K562 (cell line): ENCODE results near the gene RPS15A. TPM values are rescaled to one million over a fixed set of nuclear protein-coding genes. Genes with fewer than 3 reads are reported as not detected.

Experiments
- CBX5 ChIP-seq: IDR thresholded peaks from 2 replicates; pipeline ENCODE4 v1.6.1; 2014; ENCODE audit warnings: low read depth, borderline replicate concordance
- EGR1 ChIP-seq: fragments of 450-650 bp; conservative IDR thresholded peaks from 2 replicates; pipeline ENCODE4 v1.6.1; 2017; ENCODE audit warnings: mild to moderate bottlenecking
- ELF1 ChIP-seq: fragments of 200-800 bp; sonication (Bioruptor generic); IDR thresholded peaks from 2 replicates; pipeline ENCODE4 v1.6.1; 2016; ENCODE audit warnings: missing genetic modification characterization, missing compliant biosample characterization
- GTF2F1 ChIP-seq: IDR thresholded peaks from 2 replicates; pipeline ENCODE4 v1.6.1; 2011; ENCODE audit warnings: low read depth, low read length, improper control_type of control experiment
- HMBOX1 ChIP-seq: sonication (generic); IDR thresholded peaks from 2 replicates; pipeline ENCODE4 v1.6.1; 2016
- KLF1 ChIP-seq: fragments of 450-650 bp; IDR thresholded peaks from 2 replicates; pipeline ENCODE4 v1.6.1; 2016; ENCODE audit warnings: missing genetic modification characterization, missing compliant biosample characterization
- NELFE ChIP-seq: IDR thresholded peaks from 2 replicates; pipeline ENCODE4 v1.6.1; 2011; ENCODE audit warnings: mild to moderate bottlenecking; ENCODE audit not compliant: insufficient read depth, insufficient read length
- NR2F6 ChIP-seq: fragments of 450-650 bp; formaldehyde crosslinking; IDR thresholded peaks from 2 replicates; pipeline ENCODE4 v1.4.0; 2020; ENCODE audit warnings: mild to moderate bottlenecking
- NR4A1 ChIP-seq, 2 experiments: fragments of 250-450 bp in 1 of 2; fragments of 450-650 bp in 1 of 2; sonication (Bioruptor Pico) in 1 of 2; IDR thresholded peaks; 2 replicates each; pipeline versions ENCODE4 v1.4.0 to v1.6.1; 2016 to 2020; ENCODE audit warnings: mild to moderate bottlenecking in 2 of 2, missing compliant biosample characterization in 1 of 2, missing genetic modification characterization in 1 of 2, moderate library complexity in 1 of 2
- POLR2H ChIP-seq: IDR thresholded peaks from 2 replicates; pipeline ENCODE4 v1.6.1; 2016; ENCODE audit warnings: missing genetic modification characterization, low read depth, mild to moderate bottlenecking, control low read depth, missing compliant biosample characterization, moderate library complexity
- PPARD ChIP-seq: fragments of 250-450 bp; sonication (Bioruptor Pico); IDR thresholded peaks from 2 replicates; pipeline ENCODE4 v1.8.0; 2022; ENCODE audit warnings: inconsistent platforms, mild to moderate bottlenecking, moderate library complexity
- RBFOX2 ChIP-seq: fragments of 200-400 bp; formaldehyde crosslinking; IDR thresholded peaks from 2 replicates; pipeline ENCODE4 v1.6.1; 2017; ENCODE audit warnings: low read depth, mild to moderate bottlenecking, low read length, moderate library complexity
- SRSF7 ChIP-seq: fragments of 200-400 bp; formaldehyde crosslinking; optimal IDR thresholded peaks from 2 replicates; pipeline ENCODE3; 2017; ENCODE audit warnings: mild to moderate bottlenecking, low read depth, low read length
- XRCC5 ChIP-seq: fragments of 200-400 bp; formaldehyde crosslinking; IDR thresholded peaks from 2 replicates; pipeline ENCODE4 v1.6.1; 2017; ENCODE audit warnings: low read depth, mild to moderate bottlenecking, low read length
- ZNF184 ChIP-seq: sonication (generic); formaldehyde crosslinking; IDR thresholded peaks from 2 replicates; pipeline ENCODE4 v1.5.0; 2020; ENCODE audit warnings: missing genetic modification reagents
- ZNF23 ChIP-seq: fragments of 250-450 bp; sonication (Bioruptor Pico); IDR thresholded peaks from 2 replicates; pipeline ENCODE4 v1.4.0; 2020; ENCODE audit warnings: mild to moderate bottlenecking
- ZNF609 ChIP-seq: sonication (generic); formaldehyde crosslinking; IDR thresholded peaks from 2 replicates; pipeline ENCODE4 v1.8.1; 2023; ENCODE audit warnings: missing genetic modification reagents, mild to moderate bottlenecking, borderline replicate concordance
- polyA plus RNA-seq, 8 experiments: library from polyadenylated mRNA; depleted of rRNA in 4 of 8; stranded (reverse) in 5 of 8; unstranded in 3 of 8; fragments of >200 nt; fragmentation: Nextera tagmentation in 2 of 8; fragmentation: Illumina TruSeq in 1 of 8; extraction: Ambion mirVana in 2 of 8; extraction: Trizol in 1 of 8; gene quantifications; 2 replicates each; pipeline versions ENCODE4 v1.2.1 to v1.2.3, GENCODE V29; 2011 to 2014; ENCODE audit warnings: inconsistent platforms in 1 of 8, missing spikeins in 1 of 8
- total RNA-seq, 7 experiments: library from RNA; depleted of rRNA in 6 of 7; stranded (reverse); fragments of >200 nt in 6 of 7; fragmentation: Illumina TruSeq in 2 of 7; extraction: Trizol in 2 of 7; gene quantifications; 2 replicates each; pipeline versions ENCODE4 v1.2.1 to v1.2.3, GENCODE V29; 2011 to 2021; ENCODE audit warnings: low replicate concordance in 1 of 7
- TF ChIP-seq, protein P1 (sequence below): sonication (generic); formaldehyde crosslinking; IDR thresholded peaks from 2 replicates; pipeline ENCODE4 v1.4.0; 2020; ENCODE audit warnings: mild to moderate bottlenecking, missing genetic modification reagents

Gene RPS15A
- total and polyA plus RNA-seq, 9 of the 15 experiments (the other 6 are each of a cell fraction or from before 2014, with no cell fraction given): 1,397 to 5,474 (median 2,798) TPM

- peak; percentile 98 for TF ChIP-seq POLR2H
- TF ChIP-seq SRSF7: no peak
- TF ChIP-seq, protein P1, sequence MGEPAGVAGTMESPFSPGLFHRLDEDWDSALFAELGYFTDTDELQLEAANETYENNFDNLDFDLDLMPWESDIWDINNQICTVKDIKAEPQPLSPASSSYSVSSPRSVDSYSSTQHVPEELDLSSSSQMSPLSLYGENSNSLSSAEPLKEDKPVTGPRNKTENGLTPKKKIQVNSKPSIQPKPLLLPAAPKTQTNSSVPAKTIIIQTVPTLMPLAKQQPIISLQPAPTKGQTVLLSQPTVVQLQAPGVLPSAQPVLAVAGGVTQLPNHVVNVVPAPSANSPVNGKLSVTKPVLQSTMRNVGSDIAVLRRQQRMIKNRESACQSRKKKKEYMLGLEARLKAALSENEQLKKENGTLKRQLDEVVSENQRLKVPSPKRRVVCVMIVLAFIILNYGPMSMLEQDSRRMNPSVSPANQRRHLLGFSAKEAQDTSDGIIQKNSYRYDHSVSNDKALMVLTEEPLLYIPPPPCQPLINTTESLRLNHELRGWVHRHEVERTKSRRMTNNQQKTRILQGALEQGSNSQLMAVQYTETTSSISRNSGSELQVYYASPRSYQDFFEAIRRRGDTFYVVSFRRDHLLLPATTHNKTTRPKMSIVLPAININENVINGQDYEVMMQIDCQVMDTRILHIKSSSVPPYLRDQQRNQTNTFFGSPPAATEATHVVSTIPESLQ (CRISPR knock-in tag): 0 out of 2 replicates have a peak, but pooled peaks have one; percentile 55
- TF ChIP-seq ZNF184 (CRISPR knock-in tag): no peak
- TF ChIP-seq EGR1: peak; percentile 53
- peak; percentile 33; the same call in 1 of the 2 replicates for TF ChIP-seq ZNF609 (CRISPR knock-in tag)
- TF ChIP-seq HMBOX1: peak; percentile 70; the same call in 1 of the 2 replicates
- TF ChIP-seq ZNF23 (CRISPR knock-in tag): no peak
- TF ChIP-seq ELF1 (tag): no peak
- peak; percentile 96 for TF ChIP-seq XRCC5
- TF ChIP-seq KLF1 (tag): peak; percentile 84
- TF ChIP-seq PPARD (CRISPR knock-in tag): no peak
- no peak for TF ChIP-seq NR2F6 (CRISPR knock-in tag)
- TF ChIP-seq RBFOX2: peak; percentile 100
- TF ChIP-seq NELFE: peak; percentile 92
- no peak for TF ChIP-seq NR4A1 (CRISPR knock-in tag; IDR thresholded peaks at IDR 0.05)
- 0 out of 2 replicates have a peak, but pooled peaks have one; percentile 10 for TF ChIP-seq NR4A1 (tag; IDR thresholded peaks at IDR 0.05)
- TF ChIP-seq GTF2F1: peak; percentile 94
- TF ChIP-seq CBX5: peak; percentile 76; the same call in 1 of the 2 replicates
These were observed 11.2 kb upstream of the RPS15A start, which contains the start of gene ARL6IP1 (continued) for GRCh38 chr16:18801145-18801972.
